ENCODE results near the gene DNAJC3. TPM values are rescaled to one million over a fixed set of nuclear protein-coding genes. Genes with fewer than 3 reads are reported as not detected.

Gene DNAJC3
- total RNA-seq, 2 experiments from 2014 or later: 21.5 to 22.4 TPM

DNA sequence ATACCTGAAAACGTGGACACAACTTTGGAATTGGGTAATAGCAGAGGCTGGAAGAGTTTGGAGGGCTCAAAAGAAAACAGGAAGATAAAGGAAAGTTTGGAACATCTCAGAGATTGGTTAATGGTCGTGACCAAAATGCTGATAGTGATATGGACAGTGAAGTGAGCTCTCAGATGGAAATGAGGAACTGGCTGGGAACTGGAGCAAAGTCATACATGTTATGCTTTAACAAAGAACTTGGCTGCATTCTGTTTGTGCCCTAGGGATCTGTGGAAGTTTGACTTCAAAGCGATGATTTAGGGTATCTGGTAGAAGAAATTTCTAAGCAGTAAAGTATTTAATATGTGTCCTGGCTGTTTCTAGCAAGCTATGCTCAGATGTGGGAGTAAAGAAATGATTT is 136.2 kb downstream of the DNAJC3 start:
- POLR2A ChIA-PET: no interaction called here

DNA sequence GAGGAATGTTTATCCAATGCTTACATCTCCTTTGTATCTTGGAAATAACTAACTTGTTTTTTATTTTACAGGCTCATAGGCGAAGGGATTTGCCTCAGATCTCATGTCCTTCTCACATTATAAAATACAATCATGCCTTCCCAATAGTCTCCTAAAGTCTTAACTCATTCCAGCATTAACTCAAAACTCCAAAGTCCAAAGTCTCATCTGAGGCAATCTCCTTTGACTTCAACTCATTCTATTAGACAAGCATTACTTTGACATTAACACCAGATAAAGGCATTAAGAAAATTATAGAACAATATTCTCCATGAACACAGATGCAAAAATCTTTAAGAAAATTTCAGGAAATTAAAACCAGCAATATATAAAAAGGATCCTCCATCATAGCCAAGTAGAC is 137.6 kb downstream of the DNAJC3 start:
- ChIA-PET CTCF (no interaction called here), POLR2A (no interaction called here)

More for the DNA sequence above, 136.2 kb downstream of the DNAJC3 start:
- CTCF ChIA-PET: no interaction called here

DNA sequence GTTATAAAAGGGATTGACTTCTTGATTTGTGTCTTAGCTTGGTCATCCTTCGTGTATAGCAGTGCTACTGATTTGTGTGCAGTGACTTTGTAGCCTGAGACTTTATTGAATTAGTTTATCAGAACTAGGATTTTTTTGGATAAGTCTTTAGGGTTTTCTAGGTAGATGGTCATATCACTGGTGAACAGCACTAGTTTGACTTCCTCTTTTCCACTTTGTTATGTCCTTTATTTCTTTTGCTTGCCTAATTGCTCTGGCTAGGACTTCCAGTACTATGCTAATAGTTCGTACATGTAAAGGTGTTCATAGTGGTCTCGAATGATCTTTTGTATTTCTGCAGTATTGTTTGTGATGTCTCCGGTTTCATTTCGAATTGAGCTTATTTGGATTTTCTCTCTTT is 145.4 kb downstream of the DNAJC3 start:
- ChIA-PET POLR2A (no interaction called here), CTCF (no interaction called here)

DNA sequence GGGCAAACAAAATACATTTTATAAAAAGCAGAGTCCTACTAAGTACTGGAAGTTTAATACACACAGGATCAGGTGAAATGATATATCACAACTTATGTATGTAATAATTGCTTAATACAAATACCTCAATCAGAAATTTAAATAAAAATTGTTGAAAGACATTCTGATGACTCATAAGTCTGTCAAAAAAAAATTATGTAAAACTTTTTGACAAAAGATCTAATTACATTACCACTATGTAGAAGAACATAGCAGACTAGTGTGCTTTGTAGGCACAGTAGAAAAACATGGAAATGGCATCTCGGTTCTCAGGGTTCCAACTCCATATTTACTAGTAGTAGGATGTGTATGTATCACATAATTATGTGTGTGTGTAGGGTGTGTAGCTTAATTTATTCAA is 156.2 kb downstream of the DNAJC3 start:
- CTCF ChIA-PET: interaction anchor here (3.4 kb wide), 1 partner anchor 209 kb away, joined by 32 read pairs; no protein-coding TSS in a partner anchor
- POLR2A ChIA-PET: no interaction called here

- ChIA-PET CTCF (interaction anchor here (0.5 to 3.4 kb wide), 7 partner anchors 15 to 420 kb away, joined by 3 to 32 read pairs (median 3); no protein-coding TSS in a partner anchor), POLR2A (no interaction called here)
Measured at GRCh38 chr13:95833719-95834118, 156.8 kb downstream of the DNAJC3 start.

GRCh38 chr13:95834134-95834765 is 157.3 kb downstream of the DNAJC3 start:
- POLR2A ChIA-PET: no interaction called here

GRCh38 chr13:95841894-95842293 is 165.0 kb downstream of the DNAJC3 start:
- ChIA-PET CTCF (no interaction called here), POLR2A (no interaction called here)

More at GRCh38 chr13:95834134-95834765, 157.3 kb downstream of the DNAJC3 start:
- CTCF ChIA-PET: interaction anchor here (0.5 to 3.4 kb wide), 8 partner anchors 16 to 420 kb away, joined by 3 to 32 read pairs (median 3); no protein-coding TSS in a partner anchor

- ChIA-PET CTCF (no interaction called here), POLR2A (no interaction called here)
Measured at GRCh38 chr13:95842898-95843297, 166.0 kb downstream of the DNAJC3 start.

Other genes starting within 250 kb of the DNAJC3 start
- not detected for gene CLDN10, start 124.4 kb upstream of the DNAJC3 start, total RNA-seq
- gene DZIP1, start 32.4 kb upstream of the DNAJC3 start, total RNA-seq: under 1 TPM; 0.13 to 0.42 TPM